Epithelial cell of prostate (primary cell): ENCODE measurements around the gene GMPPB.

Experiments used
- DNase-seq: peaks from one replicate; pipeline ENCODE4 v3.0.0-alpha.2; 2011; ENCODE audit warnings: low read depth, low spot score
- H3K27ac ChIP-seq: fragments of 450-650 bp; 2 replicates; pipeline ENCODE4 v1.5.1; 2017; ENCODE audit warnings: mild to moderate bottlenecking

Gene GMPPB

DNA sequence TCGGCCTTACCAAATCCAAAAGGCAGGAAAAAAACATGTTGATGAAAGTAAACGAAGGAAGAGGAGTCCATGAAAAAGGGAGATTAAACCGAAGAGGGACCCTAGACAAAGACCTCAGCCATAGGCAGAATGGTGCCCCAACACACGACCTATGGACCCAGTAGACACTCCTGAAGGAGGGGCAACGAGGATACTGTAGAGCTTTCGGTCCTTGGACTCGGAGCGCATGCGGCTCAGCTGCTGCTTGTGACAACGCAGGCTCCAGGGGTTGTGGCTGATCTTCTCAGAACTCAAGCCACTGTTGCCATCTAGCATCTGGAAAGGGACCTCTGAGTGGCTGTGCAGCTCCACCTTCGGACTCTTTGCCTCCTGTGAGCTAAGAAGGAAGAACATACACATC lies 8.8 kb upstream of the GMPPB start:
- H3K27ac ChIP-seq, result no peak overlapping the region
- DNase-seq, result no peak

- DNase-seq, result no peak
- no peak overlapping the region for H3K27ac ChIP-seq
These were observed 6.3 kb upstream of the GMPPB start for GRCh38 chr3:49729966-49730609.

DNA sequence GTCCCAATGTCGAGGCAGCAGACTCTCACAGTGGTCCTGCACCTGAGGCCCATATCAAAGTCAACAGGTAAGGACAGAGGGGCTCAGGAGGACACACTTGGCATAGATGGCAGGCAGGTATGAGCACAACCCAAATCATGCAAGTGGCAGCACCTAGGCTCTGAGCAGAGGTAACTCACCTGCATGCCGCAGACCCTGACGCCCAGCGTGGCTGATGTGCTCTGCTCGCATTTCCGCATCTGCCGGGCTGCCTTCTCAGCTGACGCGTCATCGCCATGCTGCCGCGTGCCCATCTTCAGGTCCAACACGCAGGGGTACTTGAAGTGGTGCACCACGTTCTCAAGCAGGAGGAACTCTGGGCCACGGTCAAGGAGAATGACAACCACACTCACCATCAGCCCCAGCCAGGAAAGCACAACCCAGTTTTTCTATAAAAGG lies 4.2 kb upstream of the GMPPB start:
- DNase-seq, result no peak
- no peak overlapping the region for H3K27ac ChIP-seq

- no peak overlapping the region for H3K27ac ChIP-seq
- DNase-seq, result no peak
These were observed 3.6 kb upstream of the GMPPB start for GRCh38 chr3:49727154-49727923.

GRCh38 chr3:49725906-49726681 lies 2.3 kb upstream of the GMPPB start:
- no peak for DNase-seq
- no peak overlapping the region for H3K27ac ChIP-seq

- no peak for DNase-seq
- H3K27ac ChIP-seq, result peak overlapping the region; percentile 85
These were observed 835 bp upstream of the GMPPB start for GRCh38 chr3:49724586-49724985.

DNA sequence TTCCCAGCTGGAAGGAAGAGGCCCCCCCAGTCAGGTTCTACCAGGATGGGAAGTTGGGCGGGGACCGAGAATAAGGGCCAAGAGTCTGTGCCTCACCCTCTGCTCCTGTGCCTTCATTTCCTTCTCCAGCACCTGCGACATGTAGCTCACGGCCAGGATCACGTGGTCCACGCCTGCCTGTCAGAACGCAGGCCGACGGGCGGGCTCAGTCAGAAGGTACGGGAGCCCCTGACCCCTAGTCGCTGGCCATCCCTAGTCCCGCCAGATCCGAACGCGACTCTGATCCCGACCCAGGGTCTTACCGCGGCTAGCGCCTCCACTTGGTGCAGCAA lies 489 bp downstream of the GMPPB start:
- DNase-seq, result peak; percentile 26
- peak overlapping the region; percentile 85 for H3K27ac ChIP-seq

GRCh38 chr3:49722896-49723295 lies 855 bp downstream of the GMPPB start:
- DNase-seq, result no peak
- H3K27ac ChIP-seq, result peak overlapping the region; percentile 85

DNA sequence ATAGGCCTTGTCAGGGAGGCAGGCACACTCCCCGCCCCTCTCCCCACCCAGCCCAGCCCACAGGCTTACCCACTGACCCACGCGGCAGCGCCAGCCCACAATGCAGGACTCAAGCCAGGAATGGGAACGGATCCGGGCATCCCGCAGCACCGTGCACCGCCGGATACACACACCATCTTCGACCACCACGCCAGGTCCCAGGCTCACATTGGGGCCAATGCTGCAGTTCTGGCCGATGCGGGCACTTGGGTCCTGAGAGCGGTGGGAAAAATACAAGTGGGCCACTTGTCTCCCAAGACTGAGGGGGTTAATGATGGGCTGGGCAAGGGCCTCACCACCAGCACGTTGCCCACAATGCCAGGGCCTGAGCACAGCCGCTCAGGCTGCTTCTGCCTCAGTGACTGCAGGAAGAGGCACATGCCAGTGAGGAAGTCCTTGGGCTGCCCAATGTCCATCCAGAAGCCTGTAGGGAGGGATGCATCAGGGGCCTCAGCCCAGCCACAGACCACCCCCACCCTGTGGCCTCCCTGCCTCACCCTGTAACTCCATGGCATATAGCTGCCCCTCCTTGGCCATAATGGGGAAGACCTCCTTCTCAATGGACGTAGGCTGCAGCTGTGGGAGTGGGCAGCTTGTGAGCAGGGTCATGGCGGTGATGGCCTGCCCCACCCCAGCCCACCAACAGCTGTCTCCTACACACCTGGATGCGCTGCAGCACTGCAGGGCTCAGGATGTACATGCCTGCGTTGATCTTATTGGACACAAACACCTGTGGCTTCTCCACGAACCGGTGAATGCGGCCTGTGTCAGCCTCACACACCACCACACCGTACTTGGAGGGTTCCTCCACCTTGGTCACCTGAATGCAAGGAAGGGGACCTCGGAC lies 1.6 kb downstream of the GMPPB start:
- H3K27ac ChIP-seq, result no peak overlapping the region
- no peak for DNase-seq

GRCh38 chr3:49721596-49721895 lies 2.2 kb downstream of the GMPPB start:
- H3K27ac ChIP-seq, result no peak overlapping the region
- no peak for DNase-seq

GRCh38 chr3:49720855-49721595 lies 2.7 kb downstream of the GMPPB start:
- no peak for DNase-seq
- H3K27ac ChIP-seq, result no peak overlapping the region

- no peak within 1 kb of the TSS for H3K27ac ChIP-seq
- DNase-seq, result peak; percentile 53
These were observed 4.4 kb downstream of the GMPPB start, which contains the start of gene AMIGO3 for GRCh38 chr3:49719214-49719884. Gene AMIGO3 (minus strand): TSS chr3:49719684. CDS start chr3:49719465, 219 bp downstream.

GRCh38 chr3:49718858-49719213 lies 4.9 kb downstream of the GMPPB start:
- no peak overlapping the region for H3K27ac ChIP-seq
- no peak for DNase-seq

GRCh38 chr3:49717959-49718857 lies 5.5 kb downstream of the GMPPB start:
- H3K27ac ChIP-seq, result no peak overlapping the region
- no peak for DNase-seq

GRCh38 chr3:49717211-49717958 lies 6.4 kb downstream of the GMPPB start:
- DNase-seq, result no peak

GRCh38 chr3:49716691-49717210 lies 7.0 kb downstream of the GMPPB start:
- DNase-seq, result no peak
- no peak overlapping the region for H3K27ac ChIP-seq

More at GRCh38 chr3:49717211-49717958, 6.4 kb downstream of the GMPPB start:
- no peak overlapping the region for H3K27ac ChIP-seq

DNA sequence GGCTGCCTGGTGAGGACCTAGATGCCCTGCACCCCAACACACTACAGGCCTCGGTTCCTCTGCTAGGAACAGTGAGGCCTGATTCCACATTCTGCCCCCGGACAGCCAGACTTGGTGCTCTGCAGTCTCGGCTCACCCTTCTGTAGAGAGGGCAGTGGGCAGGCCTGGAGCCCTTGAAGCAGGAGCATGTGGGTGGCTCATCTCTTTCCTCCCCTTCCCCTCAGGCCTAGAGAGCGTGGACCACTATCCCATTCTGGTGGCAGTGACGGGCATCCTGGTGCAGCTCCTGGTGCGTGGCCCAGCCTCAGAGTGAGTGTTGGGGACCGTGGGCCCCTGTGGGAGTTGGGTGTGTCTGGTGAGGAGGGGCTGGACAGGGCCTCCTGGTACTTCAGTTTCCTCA lies 7.6 kb downstream of the GMPPB start:
- H3K27ac ChIP-seq, result no peak overlapping the region
- no peak for DNase-seq
